ENCODE data around the gene RCBTB1. TPM values are rescaled to one million over a fixed set of nuclear protein-coding genes. Genes with fewer than 3 reads are reported as not detected.
"Not testable (repeated sequence)": the region's sequence is repeated elsewhere in the genome, so short reads cannot be mapped to it uniquely, and the experiment has no call there.

The RCBTB1 gene
- total and polyA plus RNA-seq, 2 donors from 2014 or later: 14.8 to 18.9 TPM

DNA sequence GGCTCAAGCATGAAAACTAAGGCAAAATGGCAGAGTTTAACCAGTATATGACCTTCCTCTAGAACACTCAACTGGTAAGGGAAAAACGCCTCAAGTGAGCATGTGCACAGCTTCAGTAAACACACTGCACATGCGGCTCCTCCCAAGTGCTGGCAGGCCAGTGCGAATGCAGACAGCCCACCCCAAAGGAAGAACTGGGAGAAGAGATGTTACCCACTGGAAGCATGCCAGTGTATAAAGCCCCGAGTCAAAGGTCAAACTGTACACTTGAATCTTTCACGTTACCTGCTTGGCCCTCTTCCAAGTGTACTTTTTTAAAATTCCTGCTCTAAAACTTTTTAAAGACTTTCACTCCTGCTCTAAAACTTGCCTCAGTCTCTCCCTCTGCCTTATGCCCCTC is 19.2 kb upstream of the RCBTB1 start:
- no peak overlapping the region for H3K9ac ChIP-seq (ENCODE audit: low read length in 3 of 3)
- intact Hi-C loops (cut with DNase I): no loop called here
- H3K4me3 ChIP-seq (ENCODE audit: low read length in 3 of 3): peak overlapping the region in 1 of 3 donors; percentile 20
- H3K4me1 ChIP-seq (ENCODE audit: control insufficient read depth in 2 of 3, insufficient read depth in 2 of 3, low read depth in 1 of 3, low read length in 3 of 3): peaks cover 0 to 3% (median 0%) of the 10 kb centered on the region in 3 donors
- H3K27me3 ChIP-seq (ENCODE audit: control insufficient read depth, insufficient read depth, low read length): no peaks in the 10 kb centered on the region
- no peak for FAIRE-seq
- H3K27ac ChIP-seq (ENCODE audit: low read depth in 2 of 2, low read length in 2 of 2): no peak overlapping the region
- H3K9me3 ChIP-seq (ENCODE audit: control insufficient read depth in 2 of 3, insufficient read depth in 1 of 3, low read length in 3 of 3): no peaks in the 10 kb centered on the region
- H3K36me3 ChIP-seq (ENCODE audit: control insufficient read depth in 2 of 3, insufficient read depth in 3 of 3, low read length in 3 of 3): no peaks in the 10 kb centered on the region
- peak in 1 of 5 donors; percentile 21 for DNase-seq
- TF ChIP-seq, protein P1, sequence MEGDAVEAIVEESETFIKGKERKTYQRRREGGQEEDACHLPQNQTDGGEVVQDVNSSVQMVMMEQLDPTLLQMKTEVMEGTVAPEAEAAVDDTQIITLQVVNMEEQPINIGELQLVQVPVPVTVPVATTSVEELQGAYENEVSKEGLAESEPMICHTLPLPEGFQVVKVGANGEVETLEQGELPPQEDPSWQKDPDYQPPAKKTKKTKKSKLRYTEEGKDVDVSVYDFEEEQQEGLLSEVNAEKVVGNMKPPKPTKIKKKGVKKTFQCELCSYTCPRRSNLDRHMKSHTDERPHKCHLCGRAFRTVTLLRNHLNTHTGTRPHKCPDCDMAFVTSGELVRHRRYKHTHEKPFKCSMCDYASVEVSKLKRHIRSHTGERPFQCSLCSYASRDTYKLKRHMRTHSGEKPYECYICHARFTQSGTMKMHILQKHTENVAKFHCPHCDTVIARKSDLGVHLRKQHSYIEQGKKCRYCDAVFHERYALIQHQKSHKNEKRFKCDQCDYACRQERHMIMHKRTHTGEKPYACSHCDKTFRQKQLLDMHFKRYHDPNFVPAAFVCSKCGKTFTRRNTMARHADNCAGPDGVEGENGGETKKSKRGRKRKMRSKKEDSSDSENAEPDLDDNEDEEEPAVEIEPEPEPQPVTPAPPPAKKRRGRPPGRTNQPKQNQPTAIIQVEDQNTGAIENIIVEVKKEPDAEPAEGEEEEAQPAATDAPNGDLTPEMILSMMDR (IDR thresholded peaks at IDR 0.05; ENCODE audit: borderline replicate concordance, extremely low read depth, insufficient read depth): no peak

DNA sequence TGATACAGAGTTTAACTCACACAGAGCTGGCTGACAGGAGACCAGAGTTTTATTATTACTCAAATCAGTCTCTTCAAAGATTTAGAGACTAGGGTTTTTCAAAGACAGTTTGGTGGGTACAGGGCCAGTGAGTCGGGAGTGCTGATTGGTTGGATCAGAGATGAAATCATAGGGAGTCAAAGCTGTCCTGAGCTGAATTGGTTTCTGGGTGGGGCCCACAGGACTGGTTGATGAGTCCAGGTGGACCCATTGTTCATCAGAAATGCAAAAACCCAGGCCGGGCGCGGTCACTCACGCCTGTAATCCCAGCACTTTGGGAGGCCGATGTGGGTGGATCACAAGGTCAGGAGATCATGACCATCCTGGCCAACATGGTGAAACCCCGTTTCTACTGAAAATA is 17.3 kb upstream of the RCBTB1 start:
- H3K27ac ChIP-seq (ENCODE audit: low read depth in 2 of 2, low read length in 2 of 2); H3K4me1 ChIP-seq (ENCODE audit: control insufficient read depth in 2 of 3, insufficient read depth in 2 of 3, low read depth in 1 of 3, low read length in 3 of 3); H3K9ac ChIP-seq (ENCODE audit: low read length in 3 of 3); H3K4me3 ChIP-seq (ENCODE audit: low read length in 3 of 3); intact Hi-C loops (cut with DNase I); H3K36me3 ChIP-seq (ENCODE audit: control insufficient read depth in 2 of 3, insufficient read depth in 3 of 3, low read length in 3 of 3); FAIRE-seq; H3K9me3 ChIP-seq (ENCODE audit: control insufficient read depth in 2 of 3, insufficient read depth in 1 of 3, low read length in 3 of 3); H3K27me3 ChIP-seq (ENCODE audit: control insufficient read depth, insufficient read depth, low read length); DNase-seq: not testable (repeated sequence)

DNA sequence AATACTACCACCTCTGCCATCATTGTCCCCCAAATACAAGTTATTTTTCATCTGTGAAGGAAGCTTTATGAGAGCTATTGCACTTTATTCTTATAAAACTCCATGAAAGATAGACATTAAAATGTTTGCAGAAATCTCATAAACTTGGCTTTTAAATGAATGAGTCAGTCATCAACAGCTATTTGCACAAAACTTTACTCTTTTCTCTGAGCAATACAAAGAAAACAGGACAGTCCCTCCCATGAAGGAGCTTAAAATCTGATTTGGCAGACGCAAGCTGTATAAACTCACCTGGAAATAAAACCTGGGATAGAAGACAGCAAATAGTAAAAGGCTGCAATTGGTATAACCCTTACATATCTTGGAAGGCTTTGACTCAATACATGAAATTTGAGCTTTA is 16.6 kb upstream of the RCBTB1 start:
- intact Hi-C loops (cut with DNase I): no loop called here
- TF ChIP-seq, protein P1 (IDR thresholded peaks at IDR 0.05; ENCODE audit: borderline replicate concordance, extremely low read depth, insufficient read depth): no peak
- Histone ChIP-seq H3K27ac (ENCODE audit: low read depth in 2 of 2, low read length in 2 of 2) (no peak overlapping the region), H3K9ac (ENCODE audit: low read length in 3 of 3) (no peak overlapping the region), H3K27me3 (ENCODE audit: control insufficient read depth, insufficient read depth, low read length) (no peaks in the 10 kb centered on the region), H3K4me3 (ENCODE audit: low read length in 3 of 3) (no peak overlapping the region), H3K4me1 (ENCODE audit: control insufficient read depth in 2 of 3, insufficient read depth in 2 of 3, low read depth in 1 of 3, low read length in 3 of 3) (peaks cover 0 to 3% (median 0%) of the 10 kb centered on the region in 3 donors), H3K9me3 (ENCODE audit: control insufficient read depth in 2 of 3, insufficient read depth in 1 of 3, low read length in 3 of 3) (no peaks in the 10 kb centered on the region), H3K36me3 (ENCODE audit: control insufficient read depth in 2 of 3, insufficient read depth in 3 of 3, low read length in 3 of 3) (no peaks in the 10 kb centered on the region)
- no peak for DNase-seq
- no peak for FAIRE-seq

DNA sequence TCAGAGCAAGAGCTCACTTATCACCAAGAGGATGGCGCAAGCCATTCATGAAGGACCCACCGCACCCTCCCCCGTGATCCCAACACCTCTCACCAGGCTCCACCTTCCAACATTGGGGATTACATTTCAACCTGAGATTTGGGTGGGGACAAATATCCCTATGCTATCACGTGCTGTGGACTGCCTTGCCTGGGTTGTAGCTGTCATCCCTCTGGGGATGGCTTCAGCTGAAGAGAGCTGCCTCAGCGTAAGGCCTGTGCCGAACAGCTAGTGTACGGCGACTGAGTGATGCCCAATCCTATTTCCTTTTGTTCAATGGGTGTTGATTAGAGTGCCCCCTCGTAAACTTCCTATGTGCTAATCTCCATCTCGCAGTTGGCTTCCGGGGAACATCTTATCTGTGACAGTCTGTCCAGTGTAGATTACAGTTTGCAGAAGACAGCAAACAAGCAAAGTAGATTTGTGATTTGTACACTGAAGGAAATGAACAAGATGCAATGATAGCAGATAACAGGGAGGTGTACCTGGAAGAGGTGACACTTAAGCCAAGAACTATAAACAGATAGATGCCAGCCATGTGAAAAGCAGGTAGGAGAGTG is 11.8 kb upstream of the RCBTB1 start:
- intact Hi-C loops (cut with DNase I): no loop called here
- Histone ChIP-seq H3K9me3 (ENCODE audit: control insufficient read depth in 2 of 3, insufficient read depth in 1 of 3, low read length in 3 of 3) (no peaks in the 10 kb centered on the region), H3K36me3 (ENCODE audit: control insufficient read depth in 2 of 3, insufficient read depth in 3 of 3, low read length in 3 of 3) (no peaks in the 10 kb centered on the region), H3K27me3 (ENCODE audit: control insufficient read depth, insufficient read depth, low read length) (no peaks in the 10 kb centered on the region), H3K4me3 (ENCODE audit: low read length in 3 of 3) (no peak overlapping the region), H3K27ac (ENCODE audit: low read depth in 2 of 2, low read length in 2 of 2) (no peak overlapping the region), H3K9ac (ENCODE audit: low read length in 3 of 3) (no peak overlapping the region), H3K4me1 (ENCODE audit: control insufficient read depth in 2 of 3, insufficient read depth in 2 of 3, low read depth in 1 of 3, low read length in 3 of 3) (no peaks in the 10 kb centered on the region)
- FAIRE-seq: no peak
- DNase-seq: no peak
- TF ChIP-seq, protein P1 (IDR thresholded peaks at IDR 0.05; ENCODE audit: borderline replicate concordance, extremely low read depth, insufficient read depth): no peak

Data from kidney (tissue), 14 donors.